GM19455 (cell line): ENCODE results near the gene ATP1A4.
A peak's percentile ranks its signal among the peaks of the same experiment; 100 is the strongest.

Experiments used
- ATAC-seq: cut with Tn5 transposase; IDR thresholded peaks from one replicate; pipeline ENCODE4 v1.9.1; 2021; ENCODE audit not compliant: unreplicated experiment

ATP1A4 gene

GRCh38 chr1:160139840-160140239 is 11.6 kb upstream of the ATP1A4 start:
- ATAC-seq = no peak

GRCh38 chr1:160143695-160144094 is 7.7 kb upstream of the ATP1A4 start:
- no peak for ATAC-seq

GRCh38 chr1:160144921-160145320 is 6.5 kb upstream of the ATP1A4 start:
- ATAC-seq = no peak

- no peak for ATAC-seq
These were observed 5.3 kb upstream of the ATP1A4 start for GRCh38 chr1:160146107-160146506.

- ATAC-seq = no peak
These were observed 3.3 kb upstream of the ATP1A4 start for GRCh38 chr1:160148121-160148520.

GRCh38 chr1:160149233-160149632 is 2.2 kb upstream of the ATP1A4 start:
- no peak for ATAC-seq

- no peak for ATAC-seq
These were observed 1.7 kb upstream of the ATP1A4 start for GRCh38 chr1:160149716-160150115.

GRCh38 chr1:160154790-160155189 is 3.4 kb downstream of the ATP1A4 start:
- ATAC-seq = no peak

GRCh38 chr1:160156361-160156760 is 5.0 kb downstream of the ATP1A4 start:
- ATAC-seq = no peak

GRCh38 chr1:160157174-160157573 is 5.8 kb downstream of the ATP1A4 start:
- ATAC-seq = no peak

- ATAC-seq = no peak
These were observed 6.6 kb downstream of the ATP1A4 start for GRCh38 chr1:160158031-160158430.

- ATAC-seq = no peak
These were observed 7.1 kb downstream of the ATP1A4 start for GRCh38 chr1:160158534-160158933.

GRCh38 chr1:160159846-160160245 is 8.4 kb downstream of the ATP1A4 start:
- ATAC-seq = no peak

- peak; percentile 63 for ATAC-seq
These were observed 10.7 kb downstream of the ATP1A4 start for GRCh38 chr1:160161965-160162705.

- ATAC-seq = no peak
These were observed 11.5 kb downstream of the ATP1A4 start for GRCh38 chr1:160162931-160163330.

- ATAC-seq = no peak
These were observed 12.2 kb downstream of the ATP1A4 start for GRCh38 chr1:160163615-160164014.

- ATAC-seq = no peak
These were observed 12.7 kb downstream of the ATP1A4 start for GRCh38 chr1:160164121-160164520.

- ATAC-seq = no peak
These were observed 14.9 kb downstream of the ATP1A4 start for GRCh38 chr1:160166166-160166868.

- no peak for ATAC-seq
These were observed 15.7 kb downstream of the ATP1A4 start for GRCh38 chr1:160167056-160167455.

- no peak for ATAC-seq
These were observed 16.2 kb downstream of the ATP1A4 start for GRCh38 chr1:160167580-160167979.

GRCh38 chr1:160168016-160168415 is 16.6 kb downstream of the ATP1A4 start:
- no peak for ATAC-seq

- ATAC-seq = no peak
These were observed 17.4 kb downstream of the ATP1A4 start for GRCh38 chr1:160168609-160169369.
